Rectal smooth muscle tissue (tissue), 1 donor: ENCODE measurements around the gene EGLN1.

Source experiments
- H3K27ac ChIP-seq: one replicate; pipeline ENCODE4 v1.7.0; 2013; ENCODE audit warnings: low read depth, low read length, inconsistent platforms
- H3K27me3 ChIP-seq: one replicate; pipeline ENCODE4 v1.7.0; 2013; ENCODE audit warnings: low read length; ENCODE audit not compliant: control insufficient read depth, insufficient read depth
- H3K36me3 ChIP-seq: one replicate; pipeline ENCODE4 v1.7.0; 2013; ENCODE audit warnings: low read length; ENCODE audit not compliant: control insufficient read depth, insufficient read depth
- H3K4me1 ChIP-seq: one replicate; pipeline ENCODE4 v1.7.0; 2013; ENCODE audit warnings: low read length; ENCODE audit not compliant: control insufficient read depth, insufficient read depth
- H3K4me3 ChIP-seq: one replicate; pipeline ENCODE4 v1.7.0; 2013; ENCODE audit warnings: low read length
- H3K9ac ChIP-seq: one replicate; pipeline ENCODE4 v1.7.0; 2013; ENCODE audit warnings: low read length

Gene EGLN1

DNA sequence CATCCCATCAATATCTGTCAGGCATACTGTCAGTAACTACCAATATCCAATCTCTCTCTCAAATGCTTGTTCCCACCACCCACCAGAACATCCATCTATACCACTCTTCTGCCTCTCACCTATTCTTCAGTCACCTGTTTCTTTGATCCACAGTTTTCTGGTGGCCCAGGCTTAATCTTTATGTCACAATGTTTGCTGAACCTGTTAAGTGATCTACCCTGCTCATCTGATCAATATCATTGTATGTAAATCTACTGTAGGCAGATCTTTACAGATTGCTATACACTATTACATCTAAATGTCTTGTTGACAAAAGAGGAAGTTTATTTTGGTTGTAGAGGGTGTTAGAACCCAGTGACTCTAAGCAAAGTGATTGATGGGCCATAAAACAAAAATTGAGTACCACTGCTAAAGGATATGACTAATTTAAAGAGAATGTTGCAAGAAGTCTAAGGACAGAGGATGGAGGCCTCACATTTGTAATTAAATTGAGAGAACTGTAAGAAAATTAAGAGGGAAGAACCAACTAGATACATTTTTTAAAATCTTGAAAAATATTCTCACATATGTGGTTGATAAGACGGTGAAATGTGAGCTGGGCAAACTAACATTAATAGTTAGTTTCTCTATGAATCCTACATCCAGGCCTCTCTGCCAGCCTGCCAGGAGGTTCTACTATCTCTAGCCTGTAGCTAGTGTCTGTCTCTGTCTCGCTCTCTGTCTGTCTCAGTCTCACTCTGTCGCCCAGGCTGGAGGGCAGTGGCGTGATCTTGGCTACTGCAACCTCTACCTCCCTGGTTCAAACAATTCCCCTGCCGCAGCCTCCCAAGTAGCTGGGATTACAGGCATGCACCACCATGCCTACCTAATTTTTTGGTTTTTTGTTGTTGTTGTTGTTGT is 34.1 kb downstream of the EGLN1 start:
- Histone ChIP-seq H3K27ac (no peak overlapping the region), H3K9ac (no peak overlapping the region), H3K4me3 (no peak overlapping the region), H3K27me3 (no peaks in the 10 kb centered on the region), H3K4me1 (peaks cover 6% of the 10 kb centered on the region), H3K36me3 (no peaks in the 10 kb centered on the region)

DNA sequence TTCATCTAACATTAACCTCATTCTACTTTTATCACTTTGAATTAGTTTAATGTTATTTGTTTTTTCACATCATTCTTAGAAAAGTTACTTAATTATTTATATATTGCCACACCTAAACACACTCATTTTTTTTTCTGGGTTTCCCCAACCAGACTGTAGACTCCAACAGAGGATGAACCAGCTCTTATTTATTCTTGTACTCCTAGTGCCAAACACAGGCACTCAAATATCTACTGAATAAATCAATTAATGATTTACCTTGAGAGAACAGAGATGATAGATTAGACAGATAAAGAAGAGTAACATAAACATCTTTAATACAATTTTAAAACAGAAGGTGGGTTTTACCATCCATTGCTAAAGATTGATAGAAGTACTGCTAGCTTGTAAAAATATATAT is 35.6 kb downstream of the EGLN1 start:
- no peak overlapping the region for H3K27ac ChIP-seq
- no peaks in the 10 kb centered on the region for H3K36me3 ChIP-seq
- no peak overlapping the region for H3K9ac ChIP-seq
- H3K4me1 ChIP-seq: peaks cover 6% of the 10 kb centered on the region
- H3K4me3 ChIP-seq: no peak overlapping the region
- H3K27me3 ChIP-seq: no peaks in the 10 kb centered on the region

DNA sequence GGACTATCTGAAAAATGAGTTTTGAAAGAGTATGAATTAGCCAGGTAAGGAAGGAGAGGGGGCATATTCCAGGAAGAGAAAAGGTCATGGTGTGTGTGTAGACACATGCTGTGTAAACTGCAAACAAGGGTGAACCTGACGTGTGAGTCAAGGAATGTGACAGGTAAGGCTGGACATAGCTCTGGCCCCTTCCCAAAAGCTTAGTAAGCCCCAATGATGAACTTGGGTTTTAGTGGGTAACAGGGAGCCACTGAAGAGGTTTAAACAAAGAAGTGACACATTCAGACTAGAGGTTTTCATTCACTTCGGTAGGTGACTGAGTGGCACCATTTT is 36.7 kb downstream of the EGLN1 start:
- Histone ChIP-seq H3K4me1 (peaks cover 5% of the 10 kb centered on the region), H3K4me3 (no peak overlapping the region), H3K27ac (no peak overlapping the region)

DNA sequence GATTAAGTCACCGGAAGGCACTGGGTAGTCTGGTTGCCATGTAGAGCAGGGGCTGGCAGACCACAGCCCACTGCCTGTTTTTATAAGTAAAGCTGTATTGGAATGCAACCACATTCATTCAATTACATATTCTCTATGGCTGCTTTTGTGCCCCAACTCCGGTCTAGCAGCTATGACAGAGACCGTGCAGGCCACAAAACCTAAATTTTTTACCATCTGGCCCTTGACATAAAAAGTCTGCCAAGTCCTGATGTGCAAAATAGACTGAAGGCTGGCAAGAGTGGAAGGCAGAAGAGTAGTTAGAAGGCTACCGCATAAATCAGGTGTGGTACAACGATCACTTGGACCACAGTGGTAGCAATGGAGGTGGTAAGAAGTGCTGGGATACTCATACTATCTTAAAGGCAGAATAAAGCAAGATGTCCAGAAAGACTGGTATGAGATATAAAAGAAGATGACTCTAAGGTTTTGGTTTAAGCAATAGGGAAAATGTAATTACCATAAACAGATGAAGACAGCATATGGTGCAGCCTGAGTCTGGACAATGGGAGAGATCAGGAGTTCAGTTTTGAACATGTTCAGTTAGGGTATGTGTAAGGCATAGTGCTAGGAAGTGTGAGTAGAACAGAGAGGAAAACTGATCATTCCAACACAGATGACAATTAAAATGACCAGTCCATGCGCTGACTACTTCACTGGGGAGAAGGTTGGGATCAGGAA is 37.2 kb downstream of the EGLN1 start:
- no peaks in the 10 kb centered on the region for H3K36me3 ChIP-seq
- no peak overlapping the region for H3K27ac ChIP-seq
- no peaks in the 10 kb centered on the region for H3K27me3 ChIP-seq
- no peak overlapping the region for H3K4me3 ChIP-seq
- H3K9ac ChIP-seq: no peak overlapping the region
- H3K4me1 ChIP-seq: peaks cover under 1% of the 10 kb centered on the region

More for the DNA sequence above, 36.7 kb downstream of the EGLN1 start:
- no peaks in the 10 kb centered on the region for H3K27me3 ChIP-seq
- H3K9ac ChIP-seq: no peak overlapping the region
- no peaks in the 10 kb centered on the region for H3K36me3 ChIP-seq

DNA sequence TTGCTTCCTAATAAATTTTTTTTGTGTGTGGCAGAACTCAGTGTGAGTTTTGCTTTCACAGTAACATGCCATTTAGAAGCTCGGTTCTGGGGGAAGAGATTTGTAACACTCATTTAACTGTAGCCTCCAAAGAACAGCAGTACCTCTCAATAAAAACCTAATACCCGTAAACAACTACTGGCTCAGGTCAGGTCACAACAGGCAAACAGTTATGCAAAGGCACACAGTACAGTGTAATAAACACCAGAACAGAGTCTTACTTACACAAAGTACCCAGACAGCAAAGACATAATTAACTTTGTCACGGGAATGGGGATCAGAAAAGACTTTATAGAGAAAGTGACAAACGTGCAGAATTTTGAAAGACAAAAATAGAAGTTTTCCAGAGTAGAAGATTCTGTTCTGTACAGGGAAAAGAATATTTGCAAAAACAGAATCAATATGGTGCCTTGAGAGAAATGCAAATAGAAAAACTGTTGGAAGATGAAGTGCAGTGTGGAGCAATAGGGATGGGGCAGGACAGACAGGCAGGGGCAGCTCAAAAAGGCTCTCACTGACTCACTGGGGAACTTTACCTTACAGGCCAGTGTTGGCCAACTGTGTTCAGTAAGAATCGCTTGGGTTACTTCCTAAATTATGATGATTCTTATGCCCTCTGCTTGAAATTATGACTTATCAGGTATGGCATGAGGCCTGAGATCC is 38.8 kb downstream of the EGLN1 start:
- Histone ChIP-seq H3K4me1 (no peaks in the 10 kb centered on the region), H3K4me3 (no peak overlapping the region), H3K27ac (peak overlapping the region; percentile 10), H3K9ac (no peak overlapping the region), H3K27me3 (no peaks in the 10 kb centered on the region), H3K36me3 (no peaks in the 10 kb centered on the region)

DNA sequence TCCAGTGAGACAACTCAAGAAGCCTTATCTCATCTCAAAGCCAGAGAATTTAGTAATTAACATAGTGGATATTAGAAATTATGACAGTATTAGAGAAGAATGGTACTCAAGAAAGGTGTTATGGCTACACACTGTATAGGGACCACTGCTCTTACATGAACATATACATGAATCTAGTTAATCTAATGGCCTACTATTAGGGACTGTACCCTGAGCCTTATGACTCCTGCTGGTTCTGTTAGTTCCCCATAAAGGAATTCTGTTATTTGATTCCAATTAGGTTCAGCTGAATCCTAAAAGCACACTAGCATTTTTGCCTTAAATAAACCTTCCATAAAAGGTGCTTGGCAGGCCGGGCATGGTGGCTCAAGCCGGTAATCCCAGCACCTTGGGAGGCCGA is 39.7 kb downstream of the EGLN1 start:
- no peaks in the 10 kb centered on the region for H3K4me1 ChIP-seq
- H3K27me3 ChIP-seq: no peaks in the 10 kb centered on the region
- no peak overlapping the region for H3K27ac ChIP-seq
- no peaks in the 10 kb centered on the region for H3K36me3 ChIP-seq
- H3K4me3 ChIP-seq: no peak overlapping the region
- no peak overlapping the region for H3K9ac ChIP-seq

DNA sequence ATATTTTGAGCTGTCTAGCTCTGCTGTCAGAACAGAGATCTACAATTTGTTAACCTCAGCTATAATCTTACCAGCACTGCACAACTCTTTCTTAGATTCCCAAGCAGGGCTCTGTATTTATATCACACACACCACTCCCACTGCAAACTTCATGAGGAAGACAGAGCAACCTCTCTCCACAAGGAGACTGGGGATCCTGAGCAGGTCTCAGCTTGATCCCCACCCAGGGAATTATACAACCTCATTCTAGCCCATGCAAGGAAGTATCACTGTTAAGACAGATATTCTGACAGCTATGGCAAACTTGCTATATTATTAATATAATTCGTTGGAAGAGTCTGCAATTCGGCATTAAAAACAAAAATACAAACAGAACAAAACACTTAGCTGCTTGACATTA is 40.4 kb downstream of the EGLN1 start:
- H3K36me3 ChIP-seq: no peaks in the 10 kb centered on the region
- no peak overlapping the region for H3K4me3 ChIP-seq
- H3K9ac ChIP-seq: no peak overlapping the region
- H3K4me1 ChIP-seq: no peaks in the 10 kb centered on the region
- no peak overlapping the region for H3K27ac ChIP-seq
- H3K27me3 ChIP-seq: no peaks in the 10 kb centered on the region

DNA sequence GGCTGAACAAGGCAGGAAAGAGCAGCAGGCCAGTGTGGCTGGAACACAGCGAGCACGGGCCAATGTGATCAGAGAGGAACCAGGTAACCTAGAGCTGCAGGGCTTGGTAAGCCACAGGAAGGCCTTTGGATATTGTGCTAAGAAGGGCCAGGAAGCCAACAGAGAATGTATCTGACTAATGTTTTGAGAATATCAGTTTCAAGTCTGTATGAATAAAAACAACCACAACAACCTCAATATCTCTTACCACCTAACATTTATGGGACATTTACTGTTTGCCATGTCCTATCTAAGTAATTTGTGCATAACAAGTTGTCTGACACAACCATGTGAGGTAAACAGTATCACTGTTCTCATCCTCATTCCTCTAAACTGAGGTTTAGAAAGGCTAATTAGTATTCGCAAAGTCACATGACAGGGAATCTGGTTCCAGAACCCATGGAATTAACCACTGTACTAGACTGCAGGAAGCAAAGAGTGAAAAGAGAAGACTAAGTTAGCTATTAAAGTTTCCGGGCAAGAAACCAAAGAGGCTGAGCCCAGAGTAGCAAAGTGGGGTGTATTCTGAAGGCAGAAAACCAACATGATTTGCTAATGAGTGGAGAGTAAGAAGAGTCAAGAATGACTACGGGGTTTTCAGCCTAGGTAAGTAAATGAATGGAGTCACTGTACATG is 45.1 kb downstream of the EGLN1 start:
- no peak overlapping the region for H3K27ac ChIP-seq
- H3K36me3 ChIP-seq: no peaks in the 10 kb centered on the region
- H3K9ac ChIP-seq: no peak overlapping the region
- H3K27me3 ChIP-seq: no peaks in the 10 kb centered on the region
- no peaks in the 10 kb centered on the region for H3K4me1 ChIP-seq
- no peak overlapping the region for H3K4me3 ChIP-seq

DNA sequence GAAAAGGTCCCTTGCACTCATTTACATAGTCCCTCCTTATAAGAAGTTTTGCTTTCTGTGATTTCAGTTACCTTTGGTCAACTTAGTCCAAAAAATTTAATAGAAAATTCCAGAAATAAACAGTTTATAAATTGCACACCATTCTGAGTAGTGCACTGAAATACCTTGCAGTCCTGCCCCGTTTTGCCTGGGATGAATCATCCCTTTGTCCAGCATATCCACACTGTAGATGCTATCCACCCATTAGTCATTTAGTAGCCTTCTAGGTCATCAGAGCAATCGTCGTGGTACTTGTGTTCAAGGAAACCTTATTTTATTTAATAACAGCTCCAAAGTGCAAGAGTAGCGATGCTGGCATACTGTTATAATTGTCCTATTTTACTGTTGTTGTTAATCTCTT is 46.0 kb downstream of the EGLN1 start:
- Histone ChIP-seq H3K27ac (no peak overlapping the region), H3K9ac (no peak overlapping the region), H3K4me3 (no peak overlapping the region), H3K4me1 (no peaks in the 10 kb centered on the region), H3K36me3 (peaks cover 2% of the 10 kb centered on the region), H3K27me3 (no peaks in the 10 kb centered on the region)

DNA sequence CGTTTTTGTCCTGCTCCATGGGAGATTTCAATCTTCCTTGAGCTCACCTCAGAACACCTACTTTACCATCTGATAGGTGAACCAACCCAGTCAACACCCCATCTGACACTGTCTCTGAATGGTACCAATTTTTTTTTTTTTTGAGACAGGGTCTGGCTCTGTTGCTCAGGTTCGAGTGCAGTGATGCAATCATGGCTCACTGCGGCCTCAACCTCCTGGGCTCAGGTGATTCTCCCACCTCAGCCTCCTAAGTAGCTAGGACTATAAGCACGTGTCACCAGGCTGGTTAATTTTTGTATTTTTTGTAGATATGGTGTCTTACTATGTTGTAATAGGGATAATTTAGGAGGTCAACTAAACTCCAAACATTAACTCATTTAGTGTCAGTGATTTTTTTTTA is 47.7 kb downstream of the EGLN1 start:
- Histone ChIP-seq H3K27ac (no peak overlapping the region), H3K4me1 (no peaks in the 10 kb centered on the region), H3K36me3 (peaks cover 2% of the 10 kb centered on the region), H3K4me3 (no peak overlapping the region), H3K9ac (no peak overlapping the region), H3K27me3 (no peaks in the 10 kb centered on the region)

DNA sequence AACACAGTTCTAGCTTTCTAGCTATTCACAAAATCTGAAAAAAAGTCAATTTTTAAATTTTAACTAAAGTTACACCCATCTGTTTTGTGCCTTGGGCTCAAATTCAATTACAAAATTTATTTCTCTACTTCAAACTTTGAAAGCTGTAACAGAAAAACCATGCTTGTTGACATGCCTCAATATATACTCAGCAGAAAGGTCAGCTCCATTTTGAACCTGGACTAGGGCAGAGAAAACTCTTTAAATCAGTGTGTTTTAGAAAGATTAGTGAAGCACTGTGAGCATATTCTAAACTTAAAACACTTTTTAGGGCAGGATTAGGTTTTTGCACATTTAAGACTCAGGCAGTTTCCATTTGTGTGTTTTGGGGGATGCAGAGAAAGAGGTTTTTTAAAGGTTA is 49.6 kb downstream of the EGLN1 start:
- H3K27ac ChIP-seq: no peak overlapping the region
- peaks cover 2% of the 10 kb centered on the region for H3K36me3 ChIP-seq
- no peaks in the 10 kb centered on the region for H3K27me3 ChIP-seq
- H3K9ac ChIP-seq: no peak overlapping the region
- H3K4me3 ChIP-seq: no peak overlapping the region
- no peaks in the 10 kb centered on the region for H3K4me1 ChIP-seq

DNA sequence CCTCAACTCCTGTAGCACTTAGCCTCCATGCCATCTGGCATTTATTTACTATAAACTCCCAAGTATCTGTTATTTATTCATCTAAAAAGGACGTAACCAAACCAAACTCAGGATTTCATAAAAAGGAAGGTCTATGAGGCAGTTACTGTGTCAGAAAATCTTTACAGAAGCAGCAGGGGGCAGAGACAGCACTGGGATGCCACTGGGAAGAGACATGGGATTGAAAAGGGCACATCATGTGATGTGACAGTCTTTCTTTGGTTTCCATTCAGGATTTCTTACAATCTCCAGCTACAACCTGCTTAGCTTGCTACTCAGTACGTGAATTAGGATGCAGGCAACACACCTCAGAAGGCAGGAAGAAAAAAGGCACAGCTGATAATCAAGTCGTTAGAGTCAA is 52.8 kb downstream of the EGLN1 start:
- H3K4me1 ChIP-seq: no peaks in the 10 kb centered on the region
- no peaks in the 10 kb centered on the region for H3K27me3 ChIP-seq
- no peak overlapping the region for H3K27ac ChIP-seq
- H3K4me3 ChIP-seq: no peak overlapping the region
- no peak overlapping the region for H3K9ac ChIP-seq
- peaks cover 2% of the 10 kb centered on the region for H3K36me3 ChIP-seq
